Suprapubic skin (tissue), 3 donors: Measurements from ENCODE around the gene LRFN2.

ENCODE experiments used
- POLR2A ChIP-seq, 2 donors: fragments of 450-650 bp; IDR thresholded peaks; one replicate each; pipeline ENCODE4 v1.6.1; 2017; ENCODE audit warnings: antibody characterized with exemption in 2 of 2, mild to moderate bottlenecking in 2 of 2, moderate library complexity in 2 of 2
- TF ChIP-seq, protein P1 (sequence below), 2 donors: fragments of 200-600 bp in 1 of 2; fragments of 450-650 bp in 1 of 2; sonication (generic) in 1 of 2; IDR thresholded peaks; one replicate each; pipeline ENCODE4 v1.5.1; 2016 to 2019; ENCODE audit warnings: antibody characterized with exemption in 2 of 2, mild to moderate bottlenecking in 1 of 2, moderate library complexity in 1 of 2

DNA sequence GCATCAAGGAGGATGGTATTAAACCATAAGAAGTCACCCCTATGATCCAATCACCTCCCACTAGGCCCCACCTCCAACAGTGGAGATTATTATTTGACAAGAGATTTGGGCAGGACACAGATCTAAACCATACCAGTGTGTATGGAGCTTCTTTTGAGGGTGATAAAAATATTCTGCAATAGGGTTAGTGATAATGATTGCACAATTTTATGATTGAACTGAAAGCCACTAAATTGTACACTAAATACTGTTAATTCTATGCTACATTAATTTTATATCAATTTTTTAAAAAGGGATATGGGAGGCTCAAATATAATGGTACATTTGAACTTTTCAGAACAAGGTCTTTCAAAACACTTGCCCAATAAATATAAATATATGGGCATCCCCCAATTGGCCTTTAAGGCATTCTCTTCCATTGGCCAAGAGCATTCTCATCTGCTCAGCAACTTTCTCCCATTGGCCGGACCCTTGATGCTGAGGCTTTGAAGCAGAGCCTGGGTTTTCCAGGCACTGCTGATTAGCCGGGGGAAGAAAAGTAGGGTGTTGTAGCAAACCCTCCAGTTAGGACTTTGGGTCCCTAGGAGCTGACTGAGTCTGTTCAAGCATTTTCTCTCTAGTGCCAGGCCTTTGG, 209.9 kb downstream of the LRFN2 start:
- no peak for TF ChIP-seq POLR2A (IDR thresholded peaks at IDR 0.05)
- TF ChIP-seq, protein P1, sequence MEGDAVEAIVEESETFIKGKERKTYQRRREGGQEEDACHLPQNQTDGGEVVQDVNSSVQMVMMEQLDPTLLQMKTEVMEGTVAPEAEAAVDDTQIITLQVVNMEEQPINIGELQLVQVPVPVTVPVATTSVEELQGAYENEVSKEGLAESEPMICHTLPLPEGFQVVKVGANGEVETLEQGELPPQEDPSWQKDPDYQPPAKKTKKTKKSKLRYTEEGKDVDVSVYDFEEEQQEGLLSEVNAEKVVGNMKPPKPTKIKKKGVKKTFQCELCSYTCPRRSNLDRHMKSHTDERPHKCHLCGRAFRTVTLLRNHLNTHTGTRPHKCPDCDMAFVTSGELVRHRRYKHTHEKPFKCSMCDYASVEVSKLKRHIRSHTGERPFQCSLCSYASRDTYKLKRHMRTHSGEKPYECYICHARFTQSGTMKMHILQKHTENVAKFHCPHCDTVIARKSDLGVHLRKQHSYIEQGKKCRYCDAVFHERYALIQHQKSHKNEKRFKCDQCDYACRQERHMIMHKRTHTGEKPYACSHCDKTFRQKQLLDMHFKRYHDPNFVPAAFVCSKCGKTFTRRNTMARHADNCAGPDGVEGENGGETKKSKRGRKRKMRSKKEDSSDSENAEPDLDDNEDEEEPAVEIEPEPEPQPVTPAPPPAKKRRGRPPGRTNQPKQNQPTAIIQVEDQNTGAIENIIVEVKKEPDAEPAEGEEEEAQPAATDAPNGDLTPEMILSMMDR (IDR thresholded peaks at IDR 0.05) = no peak
